ENCODE measurements around the gene LINC00632. TPM values are rescaled to one million over a fixed set of nuclear protein-coding genes. Genes with fewer than 3 reads are reported as not detected.

The LINC00632 gene
- total and polyA plus RNA-seq, 12 donors, result 2.3 to 94.0 (median 12.9) TPM

GRCh38 chrX:140836874-140837273 lies 127.3 kb downstream of the LINC00632 start:
- Histone ChIP-seq H3K4me3 (no peak overlapping the region), H3K27ac (no peak overlapping the region), H3K4me1 (replicated peaks in 1 of 2) (no peaks in the 10 kb centered on the region), H3K9me3 (replicated peaks in 1 of 3) (no peaks in the 10 kb centered on the region), H3K36me3 (replicated peaks in 1 of 2) (no peaks in the 10 kb centered on the region), H3K27me3 (no peaks in the 10 kb centered on the region)
- no peak for DNase-seq
- intact Hi-C loops (cut with DNase I), result no loop called here
- TF ChIP-seq CTCF (IDR thresholded peaks at IDR 0.05), result no peak
- no peak for TF ChIP-seq POLR2A (IDR thresholded peaks at IDR 0.05)
- WGBS, 4 donors, result 56 to 83% (median 69%) methylated on average over 2 of the region's 2 CpGs

Other genes with a start within 250 kb of the LINC00632 start
- gene SOX3, start 204.7 kb upstream of the LINC00632 start, total RNA-seq, result under 1 TPM in 5 of 9 donors, not detected in 4; 0.20 to 0.55 (median 0.23) TPM
- gene SOX3, start 204.7 kb upstream of the LINC00632 start, polyA plus RNA-seq, result under 1 TPM in 1 of 3 donors, not detected in 2; 0.27 TPM

Data from adrenal gland (tissue), 12 donors.